GM18909 (cell line): Measurements from ENCODE around the gene AFAP1L2.

Experiments
- ATAC-seq: cut with Tn5 transposase; IDR thresholded peaks from one replicate; pipeline ENCODE4 v1.9.1; 2021; ENCODE audit warnings: mild to moderate bottlenecking; ENCODE audit not compliant: unreplicated experiment, poor library complexity

AFAP1L2 gene

DNA sequence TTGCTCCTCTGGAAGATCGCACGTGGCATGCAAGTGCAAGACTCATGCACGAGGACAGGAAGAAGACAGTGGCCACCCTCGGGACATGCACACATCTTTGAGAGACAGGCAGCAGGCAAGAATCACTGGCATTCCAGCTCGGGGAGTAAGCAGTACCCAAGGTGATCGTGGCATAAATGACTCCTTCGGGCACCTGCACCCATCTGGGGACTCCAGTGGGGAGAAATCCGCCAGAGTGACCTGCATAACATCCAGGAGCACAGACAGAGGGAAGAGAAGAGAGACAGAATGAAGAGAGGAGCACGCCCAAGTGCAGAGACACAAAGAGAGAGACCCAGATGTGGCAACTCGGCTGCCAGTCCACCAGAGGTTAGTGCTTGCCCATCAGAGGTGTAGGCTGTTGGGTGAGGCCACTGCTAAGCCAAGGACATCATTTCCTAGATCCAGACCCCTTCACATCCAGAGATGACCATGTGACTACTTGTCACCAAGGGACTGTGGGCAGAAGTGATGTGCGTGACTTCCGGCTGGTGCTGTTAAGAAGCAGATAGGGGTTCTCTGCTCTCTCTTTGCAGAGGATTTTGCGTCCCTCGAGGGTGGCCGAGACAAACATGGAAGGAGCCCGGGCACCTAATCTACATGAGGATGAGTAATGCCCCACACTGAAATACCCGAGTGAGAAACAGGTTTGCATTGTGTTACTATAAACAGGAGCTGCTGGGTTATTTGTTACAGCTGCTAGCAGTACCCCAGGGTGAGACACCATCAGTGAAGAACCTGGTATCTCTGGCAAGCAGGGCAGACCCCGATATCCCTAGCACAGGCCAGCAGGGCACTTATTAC, 84.7 kb downstream of the AFAP1L2 start:
- ATAC-seq, result no peak

DNA sequence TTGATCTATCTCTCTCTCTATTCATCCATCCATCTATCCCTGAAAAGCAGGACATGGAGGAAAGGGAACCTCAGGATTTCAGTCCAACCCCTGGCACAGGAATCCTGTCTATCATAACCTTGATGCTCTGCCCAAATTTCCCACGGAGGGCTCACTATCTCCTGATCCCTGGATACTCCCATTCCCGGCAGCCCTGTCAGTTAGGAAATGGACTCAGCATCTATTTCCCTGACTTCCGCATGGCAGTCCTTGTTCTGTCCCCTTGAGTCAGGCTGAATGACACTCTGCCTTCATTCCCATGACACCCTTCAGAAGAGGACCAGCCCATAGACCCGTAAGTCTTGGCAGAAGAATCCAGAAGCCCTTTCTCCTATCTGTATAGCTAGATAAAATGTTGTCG, 87.6 kb downstream of the AFAP1L2 start:
- no peak for ATAC-seq

DNA sequence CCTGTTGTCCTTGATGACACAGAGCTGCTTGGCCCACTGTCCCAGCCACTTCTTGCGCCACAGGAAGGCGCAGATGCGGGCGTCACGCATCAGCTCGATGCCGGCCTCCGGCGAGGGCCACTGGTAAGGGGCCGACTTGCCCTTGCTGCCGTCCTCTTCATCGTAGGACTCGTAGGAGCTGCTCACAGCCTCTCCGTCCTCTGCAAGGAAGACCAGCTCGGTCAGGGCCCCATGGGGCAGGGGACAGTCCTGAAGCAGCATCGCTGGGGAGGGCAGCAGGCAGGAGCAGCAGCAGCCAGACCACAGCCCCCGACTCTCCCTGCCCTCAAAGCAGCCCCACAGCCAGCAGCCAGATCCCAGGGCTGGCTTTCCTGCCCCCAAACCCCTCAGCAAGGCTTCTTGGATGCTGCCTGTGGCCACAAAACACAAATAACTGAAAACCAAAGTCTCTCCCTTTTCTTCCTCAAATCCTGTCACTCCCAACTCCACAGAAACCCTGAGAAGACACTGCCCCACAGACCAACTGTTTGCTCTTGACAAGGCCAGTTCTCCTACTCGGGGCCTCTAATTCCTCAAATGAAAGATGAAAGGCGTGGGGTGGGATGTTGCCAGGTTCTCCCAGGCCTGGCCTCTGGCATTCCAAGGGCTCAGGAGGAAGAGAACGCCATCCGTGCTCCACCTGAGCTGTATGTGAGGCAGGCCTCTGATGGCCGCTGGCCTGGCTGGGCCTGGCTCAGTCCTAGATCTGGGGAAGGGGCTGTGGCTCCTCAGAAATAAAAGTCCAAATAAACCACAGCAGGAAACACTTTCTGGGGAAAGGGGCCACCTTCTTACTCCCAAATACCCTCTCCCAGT, 88.5 kb downstream of the AFAP1L2 start:
- ATAC-seq, result no peak

DNA sequence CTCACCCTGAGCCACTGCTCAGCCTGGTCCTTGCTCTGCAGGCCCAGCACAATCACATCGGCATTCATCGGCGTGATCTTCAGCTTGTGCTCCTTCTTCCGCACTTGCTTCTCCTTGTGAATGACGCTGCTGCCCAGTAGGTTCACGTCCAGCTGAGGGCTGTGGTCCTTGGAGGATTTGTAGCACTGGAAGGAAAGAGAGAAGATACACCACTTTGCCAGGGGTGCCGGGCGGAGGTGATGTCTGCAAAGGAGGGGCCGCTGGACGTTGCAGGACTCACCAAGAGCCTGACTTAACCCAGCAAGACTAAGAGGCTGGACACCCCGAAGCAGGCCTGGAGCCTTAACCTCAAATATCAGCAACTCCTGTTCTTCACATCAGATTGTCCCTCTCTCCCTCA, 90.4 kb downstream of the AFAP1L2 start:
- ATAC-seq, result no peak

DNA sequence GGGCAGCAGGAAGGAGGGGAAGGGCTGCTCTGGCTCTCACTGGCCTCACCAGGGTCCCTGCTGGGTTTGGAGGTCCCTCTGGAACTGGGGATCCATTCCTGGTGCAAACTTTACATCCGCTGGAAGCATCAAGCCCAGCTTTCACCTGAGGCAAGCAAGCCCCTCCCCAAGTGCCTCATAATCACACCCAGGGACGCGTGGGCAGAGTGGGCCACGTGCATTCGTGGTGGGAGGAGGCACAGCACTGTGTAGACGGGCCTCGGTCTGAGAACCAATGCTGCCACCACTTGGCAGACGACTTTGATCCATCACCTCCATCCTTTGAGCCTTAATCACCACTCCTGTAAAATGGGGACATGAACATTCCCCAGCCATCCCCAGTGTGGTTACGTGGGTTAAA, 91.2 kb downstream of the AFAP1L2 start:
- ATAC-seq, result no peak

DNA sequence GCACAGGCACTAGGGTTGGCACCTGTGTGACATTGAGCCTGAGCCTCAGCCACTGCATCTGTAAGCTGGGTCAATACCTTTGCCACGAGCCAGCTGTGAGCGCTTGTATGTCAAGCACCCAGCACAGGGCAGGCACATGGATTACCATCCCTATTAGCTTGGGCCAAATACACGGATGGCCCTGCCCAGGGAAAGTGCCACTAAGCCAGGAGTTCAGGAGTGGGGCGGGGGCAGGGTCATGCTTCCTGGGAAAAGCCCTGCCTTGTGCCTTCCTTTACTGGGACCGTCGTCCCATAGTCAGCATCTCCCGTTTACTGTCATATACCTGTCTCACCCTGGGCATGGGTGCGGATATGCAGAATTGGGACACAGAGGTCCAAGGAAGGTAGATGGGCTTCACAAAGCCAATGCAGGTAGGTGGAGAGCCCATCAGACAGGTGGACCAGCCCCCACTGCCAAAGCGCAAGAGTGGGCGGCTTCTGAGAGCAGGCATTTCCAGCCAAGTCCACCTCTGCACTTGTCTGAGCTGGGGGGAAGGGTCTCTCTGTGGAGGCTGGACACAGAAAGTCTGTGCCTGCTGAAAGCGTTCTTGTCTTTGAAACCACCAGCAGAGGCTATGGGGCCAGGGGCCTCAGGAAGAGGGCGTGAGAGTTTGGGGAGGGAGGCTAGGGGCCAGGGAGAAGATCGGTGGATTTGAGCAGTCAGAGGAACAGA, 92.6 kb downstream of the AFAP1L2 start:
- no peak for ATAC-seq

DNA sequence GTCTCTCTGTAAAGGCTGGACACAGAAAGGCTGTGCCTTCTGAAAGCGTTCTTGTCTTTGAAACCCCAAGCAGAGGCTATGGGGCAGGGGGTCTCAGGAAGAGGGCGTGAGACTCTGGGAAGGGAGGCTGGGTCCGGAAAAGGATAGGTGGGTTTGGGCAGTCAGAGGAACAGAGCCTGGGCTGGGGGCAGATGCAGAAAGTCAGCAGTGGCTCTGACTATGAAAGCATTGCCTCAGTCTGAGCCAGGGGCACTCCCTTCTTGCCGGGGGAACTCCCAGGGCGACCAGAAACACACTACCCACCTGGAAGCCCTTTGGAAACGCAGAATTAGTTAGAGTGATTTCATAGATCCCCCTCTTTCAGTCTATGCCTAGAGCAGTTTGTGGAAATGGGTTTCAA, 93.3 kb downstream of the AFAP1L2 start:
- ATAC-seq, result no peak

DNA sequence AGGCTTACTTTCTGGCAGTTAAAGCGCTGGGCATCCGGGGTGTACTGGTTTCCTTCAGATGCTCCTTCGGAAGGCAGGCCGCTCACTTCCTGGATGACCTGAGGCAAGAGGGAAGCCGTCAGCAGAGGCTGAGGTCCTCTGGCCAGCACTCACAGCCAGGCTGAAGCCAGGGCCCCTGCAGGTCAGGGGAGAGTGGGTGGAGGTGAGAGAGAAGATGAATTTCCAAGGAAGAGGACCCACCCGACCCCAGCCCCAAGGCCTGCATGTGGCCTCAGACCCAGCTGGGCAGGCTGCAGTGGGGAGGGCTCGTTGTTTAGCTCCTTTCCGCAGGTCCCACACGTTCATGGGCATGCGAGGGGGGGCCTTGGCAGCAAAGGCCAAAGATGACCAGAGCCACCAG, 94.0 kb downstream of the AFAP1L2 start:
- no peak for ATAC-seq

DNA sequence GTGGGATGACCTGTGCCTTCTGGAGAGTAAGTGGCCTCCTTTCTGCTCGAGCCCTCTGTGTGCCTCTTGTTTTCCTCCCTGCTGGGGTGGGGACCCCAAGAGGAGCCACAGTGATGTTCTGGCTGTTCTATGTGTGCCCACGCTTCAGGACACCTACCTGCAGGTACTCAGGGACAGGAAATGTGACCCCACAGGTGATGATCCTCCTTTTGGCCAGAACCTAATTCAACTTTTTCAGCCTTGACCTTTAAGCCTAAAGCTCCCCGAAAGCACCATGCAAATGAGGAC, 95.0 kb downstream of the AFAP1L2 start:
- ATAC-seq, result no peak

DNA sequence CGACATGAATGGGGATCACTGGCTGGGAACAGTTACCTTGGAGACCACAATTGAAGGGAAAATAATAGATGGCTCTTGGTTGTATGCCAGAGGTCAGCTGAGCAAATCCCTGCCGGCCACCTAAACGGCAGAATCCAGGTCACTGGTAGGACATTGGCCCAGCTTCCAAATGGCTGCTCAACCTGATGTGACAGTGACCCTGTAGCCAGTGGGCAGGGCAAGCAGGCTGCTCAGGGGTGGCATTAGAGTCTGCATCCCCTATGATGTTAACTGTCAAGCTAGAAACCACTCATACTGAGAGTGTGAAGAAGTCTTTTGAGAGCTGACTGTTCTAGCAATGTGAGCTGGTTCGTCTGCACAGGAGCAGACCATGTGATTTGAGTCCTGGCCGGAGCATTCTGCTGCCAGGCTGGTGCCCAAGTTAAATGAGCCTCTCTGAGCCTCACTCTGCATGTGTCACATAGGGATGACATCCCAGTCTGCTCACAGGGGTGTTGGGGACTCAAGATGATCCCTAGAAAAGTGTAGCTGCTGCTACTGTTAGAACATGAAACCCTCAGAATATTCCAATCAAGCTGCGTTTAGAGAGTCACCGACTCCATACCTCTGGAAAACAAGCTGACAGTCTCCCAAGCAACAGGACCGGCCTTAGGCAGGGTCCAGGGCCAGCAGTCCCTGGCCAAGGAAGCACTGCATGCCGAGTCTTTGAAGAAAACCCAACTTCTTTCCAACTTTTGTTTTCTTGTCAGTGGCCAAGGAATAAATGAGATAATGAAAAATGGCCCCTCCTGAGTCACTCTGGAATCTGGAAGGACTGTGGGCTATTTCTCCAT, 95.6 kb downstream of the AFAP1L2 start:
- no peak for ATAC-seq

DNA sequence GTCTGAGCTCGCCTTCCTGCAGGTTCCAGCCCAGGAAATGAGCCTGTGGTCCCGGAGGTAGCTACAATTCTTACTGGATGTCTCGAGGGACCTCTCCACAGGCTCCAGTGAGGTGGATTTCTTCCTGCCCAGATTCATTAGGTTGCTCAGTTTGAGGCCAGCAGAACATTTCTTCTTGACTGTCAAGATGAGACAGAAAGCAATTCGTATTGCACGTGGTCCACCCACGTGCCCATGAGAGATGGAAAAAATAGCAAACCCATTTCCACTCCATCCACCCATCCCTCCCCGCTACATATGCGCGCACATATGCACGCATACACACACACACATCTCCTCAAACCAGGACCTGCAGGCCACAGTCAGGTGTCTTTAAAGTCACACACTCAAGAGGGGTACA, 96.6 kb downstream of the AFAP1L2 start:
- ATAC-seq, result no peak

DNA sequence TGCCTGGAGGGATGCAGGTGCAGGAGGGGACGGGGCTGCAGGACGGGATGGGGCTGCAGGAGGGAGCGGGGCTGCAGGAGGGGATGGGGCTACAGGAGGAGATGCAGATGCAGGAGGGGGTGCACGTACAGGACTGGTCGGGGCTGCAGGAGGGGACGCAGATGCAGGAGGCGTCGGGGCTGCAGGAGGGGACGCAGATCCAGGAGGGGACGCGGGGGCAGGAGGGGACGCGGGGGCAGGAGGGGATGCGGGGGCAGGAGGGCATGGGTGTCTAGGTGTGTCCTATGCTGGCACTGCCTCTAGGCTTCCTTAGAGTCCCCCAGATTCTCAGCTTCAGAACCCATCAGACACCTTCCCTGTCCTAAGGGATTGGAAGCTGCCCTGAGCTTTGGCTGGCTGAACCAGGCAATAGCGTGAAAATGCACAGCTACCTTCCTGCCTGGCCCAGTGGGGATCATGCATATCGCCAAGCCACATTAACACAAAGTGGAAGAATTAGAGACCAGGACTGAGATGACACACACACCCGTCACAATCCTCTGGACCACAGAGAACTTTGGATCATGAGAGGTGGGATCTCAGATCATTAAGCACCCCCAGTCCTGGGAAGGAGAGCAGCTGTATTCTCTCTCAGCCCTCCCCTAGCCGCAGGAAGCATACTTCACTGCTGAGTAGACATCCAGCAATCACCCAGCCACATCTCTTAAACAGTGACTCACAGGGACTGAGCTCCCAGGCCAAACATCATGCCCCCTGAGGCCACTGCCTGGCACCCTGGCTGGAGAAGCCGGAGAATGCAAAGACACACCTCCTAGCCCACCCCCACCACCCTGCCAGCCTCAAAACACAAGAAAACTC, 98.0 kb downstream of the AFAP1L2 start:
- ATAC-seq, result no peak

DNA sequence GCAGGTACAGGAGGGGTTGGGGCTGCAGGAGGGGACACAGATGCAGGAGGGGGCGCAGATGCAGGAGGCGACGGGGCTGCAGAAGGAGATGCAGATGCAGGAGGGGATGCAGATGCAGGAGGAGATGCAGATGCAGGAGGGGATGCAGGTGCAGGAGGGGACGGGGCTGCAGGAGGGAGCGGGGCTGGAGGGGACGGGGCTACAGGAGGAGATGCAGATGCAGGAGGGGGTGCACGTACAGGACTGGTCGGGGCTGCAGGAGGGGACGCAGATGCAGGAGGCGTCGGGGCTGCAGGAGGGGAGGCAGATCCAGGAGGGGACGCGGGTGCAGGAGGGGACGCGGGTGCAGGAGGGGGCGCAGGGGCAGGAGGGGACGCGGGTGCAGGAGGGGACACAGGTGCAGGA, 98.8 kb downstream of the AFAP1L2 start:
- ATAC-seq, result no peak

DNA sequence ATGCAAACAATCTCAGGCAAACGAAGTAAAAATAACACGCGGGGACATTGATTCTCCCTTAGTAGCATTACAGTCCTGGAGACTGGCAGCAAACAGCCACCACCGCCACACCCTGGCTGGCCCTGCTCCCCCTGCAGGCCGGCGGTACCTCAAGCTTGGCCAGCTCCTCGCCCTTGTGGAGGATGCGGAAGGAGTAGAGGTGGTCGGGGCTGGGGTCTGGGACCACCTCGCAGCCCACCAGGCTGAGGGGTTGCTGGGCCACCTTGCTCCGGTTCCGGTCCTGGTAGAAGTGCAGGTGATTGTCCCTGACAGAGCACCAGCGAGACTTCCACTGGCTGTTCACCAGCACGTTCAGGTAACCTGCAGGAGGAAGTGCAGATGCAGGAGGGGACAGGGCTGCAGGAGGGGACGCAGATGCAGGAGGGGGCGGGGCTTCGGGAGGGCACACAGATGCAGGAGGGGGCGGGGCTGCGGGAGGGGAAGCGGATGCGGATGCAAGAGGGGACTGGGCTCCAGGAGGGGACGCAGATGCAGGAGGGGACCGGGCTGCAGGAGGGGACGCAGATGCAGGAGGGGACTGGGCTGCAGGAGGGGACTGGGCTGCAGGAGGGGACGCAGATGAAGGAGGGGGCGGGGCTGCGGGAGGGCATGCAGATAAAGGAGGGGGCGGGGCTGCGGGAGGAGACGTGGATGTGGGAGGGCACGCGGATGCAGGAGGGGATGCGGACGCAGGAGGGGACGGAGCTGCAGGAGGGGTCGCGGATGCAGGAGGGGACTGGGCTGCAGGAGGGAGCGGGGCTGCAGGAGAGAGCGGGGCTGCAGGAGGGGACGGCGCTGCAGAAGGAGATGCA, 99.5 kb downstream of the AFAP1L2 start:
- ATAC-seq, result peak; percentile 73

DNA sequence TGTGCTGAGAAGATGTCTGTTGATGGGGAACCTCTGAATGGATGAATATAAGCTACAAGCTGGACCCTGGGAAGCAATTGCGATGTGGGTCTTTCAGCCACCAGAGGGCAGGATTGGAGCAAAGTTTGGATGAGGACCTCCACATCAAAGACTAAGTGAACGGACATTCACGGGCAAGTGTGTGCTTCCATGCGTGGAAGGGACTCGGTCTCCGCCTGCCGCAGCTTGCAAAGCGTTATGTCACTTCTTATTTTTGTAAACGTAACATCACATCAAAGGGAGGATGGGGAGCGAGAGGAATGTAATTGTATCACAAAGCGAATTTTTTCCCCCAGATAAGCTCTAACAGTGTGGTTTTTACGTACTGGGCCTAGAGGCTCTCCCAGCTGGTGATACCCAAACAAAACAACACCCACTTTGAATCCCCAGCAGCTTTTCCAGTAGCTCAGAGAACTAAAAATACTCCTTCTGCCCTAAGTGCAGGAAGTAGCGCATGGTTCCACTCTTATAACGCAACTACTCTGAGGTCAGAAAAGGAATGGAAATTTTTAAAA, 100.2 kb downstream of the AFAP1L2 start:
- peak; percentile 87 for ATAC-seq

DNA sequence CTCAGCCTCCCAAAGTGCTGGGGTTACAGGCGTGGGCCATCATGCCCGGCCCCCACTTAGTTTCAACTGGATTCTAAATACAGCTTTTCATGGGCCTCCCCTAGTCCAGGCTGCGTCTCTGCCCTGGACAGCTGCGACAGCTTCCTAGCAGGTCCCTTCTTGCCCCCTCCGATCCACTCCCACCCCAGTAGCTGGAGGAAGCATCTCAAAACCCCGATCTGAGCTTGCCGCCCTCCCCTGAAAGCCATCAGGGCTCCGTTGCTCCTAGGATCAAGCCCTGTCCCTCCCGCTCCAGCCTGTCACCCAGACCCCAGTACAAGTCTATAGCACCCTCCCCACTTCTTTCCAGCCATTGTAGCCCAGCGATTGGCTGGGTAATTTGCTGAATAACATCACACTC, 100.7 kb downstream of the AFAP1L2 start:
- peak; percentile 17 for ATAC-seq

DNA sequence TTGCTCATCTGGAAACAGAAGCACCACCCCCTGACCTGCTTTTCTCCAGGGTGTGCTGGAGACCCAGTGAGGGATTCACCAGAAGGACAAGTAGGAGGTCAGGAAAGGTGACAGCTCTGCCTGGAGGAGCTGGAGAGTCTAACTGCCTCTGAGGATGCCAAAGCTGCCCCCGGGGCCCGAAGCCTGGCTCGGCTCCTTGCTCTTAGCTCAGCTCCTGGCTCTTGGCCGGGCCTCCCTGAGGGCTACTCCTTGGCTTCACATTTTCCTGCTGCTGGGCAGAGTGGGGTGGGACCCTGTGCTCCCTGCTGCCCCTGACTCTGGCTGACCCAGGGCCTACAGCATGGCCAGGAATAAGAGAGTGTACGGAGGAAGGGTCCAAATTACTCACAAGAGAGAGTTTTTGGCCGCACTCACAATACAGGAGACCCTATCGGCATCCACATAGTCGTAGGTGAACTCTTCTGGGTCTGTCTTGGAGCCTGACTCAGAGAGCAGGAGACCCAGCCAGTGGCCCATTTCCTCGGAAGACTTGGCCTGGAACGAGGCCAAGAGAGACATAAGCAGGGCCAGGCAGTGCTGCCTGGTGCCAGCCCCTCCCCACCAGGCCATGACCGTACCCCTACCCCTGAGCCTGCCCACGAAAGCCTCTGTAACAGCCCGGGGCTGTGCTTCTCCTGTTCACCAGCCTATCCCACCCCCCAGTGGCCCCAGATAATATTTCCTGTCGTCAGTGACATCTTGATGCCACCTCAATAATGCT, 102.2 kb downstream of the AFAP1L2 start:
- no peak for ATAC-seq
